GM12874 (cell line): ENCODE results near the gene OR51F2.

Experiments
- TF ChIP-seq, protein P1 (sequence below): IDR thresholded peaks from 2 replicates; pipeline ENCODE4 v1.5.1; 2011; ENCODE audit warnings: low read depth, mild to moderate bottlenecking, control low read depth, low read length, moderate library complexity; ENCODE audit not compliant: insufficient read depth

Gene OR51F2

DNA sequence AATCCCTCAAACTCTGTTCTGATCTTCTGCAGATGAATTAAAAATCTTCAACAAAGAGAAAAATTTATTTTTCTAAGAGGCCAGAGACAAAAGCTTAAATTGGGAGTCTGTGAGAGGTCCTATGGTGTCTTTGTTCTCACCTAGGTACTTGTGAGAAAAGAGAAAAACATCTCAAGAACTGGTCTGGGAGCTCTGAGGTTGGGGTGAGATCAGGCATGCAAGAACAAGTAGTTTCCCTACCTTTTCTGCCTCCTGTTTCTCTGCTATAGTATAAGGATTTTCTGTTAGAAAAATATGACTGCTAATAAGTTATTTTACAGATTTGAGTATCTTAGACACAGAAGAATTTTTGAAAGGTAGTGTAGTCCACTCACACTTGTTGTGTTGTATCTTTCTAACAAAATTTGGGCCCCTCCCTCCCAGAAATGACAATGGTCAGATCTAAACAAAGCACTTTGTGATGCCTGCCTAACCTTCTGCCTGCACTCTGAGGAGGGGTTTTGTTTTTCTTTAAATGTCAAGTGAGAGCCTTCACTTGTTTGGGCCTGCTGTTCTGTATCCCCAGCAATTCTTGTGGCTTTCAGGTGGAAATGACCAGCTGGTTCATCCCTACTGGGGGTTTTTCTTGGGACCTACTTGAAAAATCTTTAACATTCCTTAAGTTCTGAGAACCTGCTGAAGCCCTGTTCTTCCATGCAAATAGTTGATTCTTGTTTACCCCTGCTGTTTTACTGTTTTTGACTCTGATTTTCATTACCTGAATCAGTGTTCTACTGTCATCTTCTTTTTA lies 41.5 kb downstream of the OR51F2 start:
- TF ChIP-seq, protein P1, sequence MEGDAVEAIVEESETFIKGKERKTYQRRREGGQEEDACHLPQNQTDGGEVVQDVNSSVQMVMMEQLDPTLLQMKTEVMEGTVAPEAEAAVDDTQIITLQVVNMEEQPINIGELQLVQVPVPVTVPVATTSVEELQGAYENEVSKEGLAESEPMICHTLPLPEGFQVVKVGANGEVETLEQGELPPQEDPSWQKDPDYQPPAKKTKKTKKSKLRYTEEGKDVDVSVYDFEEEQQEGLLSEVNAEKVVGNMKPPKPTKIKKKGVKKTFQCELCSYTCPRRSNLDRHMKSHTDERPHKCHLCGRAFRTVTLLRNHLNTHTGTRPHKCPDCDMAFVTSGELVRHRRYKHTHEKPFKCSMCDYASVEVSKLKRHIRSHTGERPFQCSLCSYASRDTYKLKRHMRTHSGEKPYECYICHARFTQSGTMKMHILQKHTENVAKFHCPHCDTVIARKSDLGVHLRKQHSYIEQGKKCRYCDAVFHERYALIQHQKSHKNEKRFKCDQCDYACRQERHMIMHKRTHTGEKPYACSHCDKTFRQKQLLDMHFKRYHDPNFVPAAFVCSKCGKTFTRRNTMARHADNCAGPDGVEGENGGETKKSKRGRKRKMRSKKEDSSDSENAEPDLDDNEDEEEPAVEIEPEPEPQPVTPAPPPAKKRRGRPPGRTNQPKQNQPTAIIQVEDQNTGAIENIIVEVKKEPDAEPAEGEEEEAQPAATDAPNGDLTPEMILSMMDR: no peak

GRCh38 chr11:4863876-4864275 lies 42.8 kb downstream of the OR51F2 start:
- TF ChIP-seq, protein P1: no peak

DNA sequence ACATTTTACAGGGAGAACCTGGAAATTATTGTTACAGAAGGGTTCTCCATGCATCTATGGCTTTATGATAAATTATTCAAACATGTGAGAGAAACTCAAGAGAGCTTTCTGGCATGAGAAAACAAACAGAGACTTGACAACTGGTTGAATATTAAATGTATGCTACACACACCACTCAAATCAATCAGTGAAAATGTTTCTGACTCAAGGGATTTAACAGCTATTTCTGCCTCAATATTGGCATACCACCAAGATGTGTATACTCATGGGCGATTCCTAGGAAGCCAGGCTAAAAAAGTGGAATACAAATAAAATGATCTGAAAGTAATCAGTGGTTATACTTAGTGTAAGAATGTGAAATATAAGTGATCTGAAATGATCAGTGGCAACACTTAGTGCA lies 44.7 kb downstream of the OR51F2 start:
- TF ChIP-seq, protein P1: no peak
